HG02884 (cell line): Measurements from ENCODE around the gene GPR143.

Experiments
- ATAC-seq: cut with Tn5 transposase; IDR thresholded peaks from one replicate; pipeline ENCODE4 v1.9.1; 2021; ENCODE audit warnings: mild to moderate bottlenecking, moderate library complexity; ENCODE audit not compliant: unreplicated experiment

GPR143 gene

DNA sequence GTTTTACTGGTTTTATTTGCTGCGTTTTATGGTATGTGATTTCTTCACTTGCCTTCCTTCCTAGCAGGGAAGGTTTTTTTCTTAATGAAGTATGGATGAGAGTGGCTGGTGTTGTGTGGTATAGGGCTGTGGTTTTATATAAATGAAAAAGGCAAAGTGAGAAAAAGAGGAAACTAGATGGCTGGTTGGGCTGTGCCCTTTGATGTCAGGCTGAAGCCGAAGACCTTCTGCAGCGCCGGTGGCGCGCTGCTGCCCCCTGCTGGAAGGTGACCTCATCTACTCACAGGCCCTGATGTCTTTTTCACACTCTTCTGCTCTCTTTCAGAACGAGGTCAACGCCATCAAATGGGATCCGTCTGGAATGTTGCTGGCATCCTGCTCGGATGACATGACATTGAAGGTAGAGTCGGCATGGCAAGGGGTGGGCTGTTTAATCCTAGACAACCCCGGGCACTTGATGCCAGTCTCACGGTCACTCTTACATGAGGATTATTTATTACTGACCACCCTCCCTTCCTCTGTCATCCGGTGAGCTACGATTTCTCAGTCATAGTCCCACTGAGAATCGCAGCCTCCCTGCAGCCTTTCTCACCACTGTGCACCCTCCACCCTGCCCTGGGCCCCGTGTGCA lies 56.6 kb downstream of the GPR143 start:
- ATAC-seq, result peak; percentile 72

DNA sequence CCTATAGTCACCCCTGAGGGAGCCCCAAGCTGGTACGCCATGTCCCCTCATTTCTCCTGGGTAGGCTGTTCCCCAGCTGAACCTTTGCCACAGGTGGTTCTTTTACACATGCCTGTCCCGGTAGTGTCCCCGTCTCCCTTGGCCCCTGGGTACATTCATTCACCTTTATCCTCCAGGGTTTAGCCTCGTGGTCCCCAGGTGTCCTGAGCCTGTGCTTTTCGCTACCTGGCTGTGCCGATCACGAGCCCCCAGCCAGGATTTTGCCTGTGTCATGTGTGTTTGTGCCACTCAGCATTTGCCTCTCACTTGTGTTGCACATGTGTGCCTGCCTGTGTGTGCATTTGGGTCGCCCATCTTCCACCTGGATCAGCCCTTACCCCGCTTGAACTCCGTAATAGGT lies 57.6 kb downstream of the GPR143 start:
- ATAC-seq, result no peak

DNA sequence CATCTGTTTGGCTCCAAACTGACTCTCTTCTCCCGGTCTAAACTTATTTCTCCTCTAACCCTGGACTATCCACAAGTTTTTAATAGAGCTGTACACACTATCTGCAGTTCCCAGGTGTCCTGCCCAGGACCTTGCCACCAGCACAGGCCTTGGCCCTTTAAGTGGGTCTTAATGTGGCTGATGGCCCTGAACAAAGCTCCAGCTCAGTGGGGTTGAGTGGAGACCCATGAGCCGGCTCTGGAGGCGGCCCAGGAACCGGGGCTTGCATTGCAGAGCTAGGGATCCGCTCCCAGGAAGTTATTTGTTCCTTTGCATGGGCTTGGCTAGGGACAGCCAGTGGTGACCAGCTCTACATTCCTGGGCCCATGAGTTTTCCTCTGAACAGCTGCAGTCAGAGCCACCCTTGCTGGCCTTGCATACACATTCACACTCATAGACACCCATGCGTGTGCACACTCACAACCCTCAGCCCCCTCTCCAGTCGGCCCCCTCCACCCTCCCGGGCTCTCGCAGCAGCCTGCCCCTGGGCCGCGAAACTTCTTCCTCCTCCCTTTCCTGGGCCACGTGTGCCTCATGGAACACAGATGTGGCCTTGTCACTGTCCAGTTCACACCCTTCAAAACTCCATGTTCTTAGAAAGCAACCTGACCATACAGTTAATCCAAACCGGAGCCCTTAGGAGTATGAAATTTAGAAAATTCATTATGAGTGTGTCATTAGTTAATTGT lies 58.2 kb downstream of the GPR143 start:
- no peak for ATAC-seq

DNA sequence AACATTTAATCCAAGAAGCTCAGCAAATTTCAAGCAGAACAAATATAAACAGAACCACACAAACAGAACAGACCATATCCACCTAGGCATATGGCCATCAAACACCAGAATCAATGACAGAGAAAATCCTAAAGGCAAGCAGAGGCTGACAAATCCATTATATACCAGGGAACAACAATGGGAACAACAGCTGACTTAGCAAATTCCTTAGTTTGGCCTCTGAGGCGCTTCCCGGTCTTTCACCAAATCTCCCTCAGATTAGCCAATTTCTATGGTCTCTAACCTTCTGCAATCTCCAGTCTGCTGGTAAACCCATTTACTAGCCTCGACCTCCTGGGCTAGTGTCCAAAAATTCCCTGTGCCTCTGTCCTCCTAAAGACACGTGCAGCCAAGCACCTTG lies 59.2 kb downstream of the GPR143 start:
- no peak for ATAC-seq

GRCh38 chrX:9704876-9705465 lies 60.7 kb downstream of the GPR143 start:
- ATAC-seq, result no peak

DNA sequence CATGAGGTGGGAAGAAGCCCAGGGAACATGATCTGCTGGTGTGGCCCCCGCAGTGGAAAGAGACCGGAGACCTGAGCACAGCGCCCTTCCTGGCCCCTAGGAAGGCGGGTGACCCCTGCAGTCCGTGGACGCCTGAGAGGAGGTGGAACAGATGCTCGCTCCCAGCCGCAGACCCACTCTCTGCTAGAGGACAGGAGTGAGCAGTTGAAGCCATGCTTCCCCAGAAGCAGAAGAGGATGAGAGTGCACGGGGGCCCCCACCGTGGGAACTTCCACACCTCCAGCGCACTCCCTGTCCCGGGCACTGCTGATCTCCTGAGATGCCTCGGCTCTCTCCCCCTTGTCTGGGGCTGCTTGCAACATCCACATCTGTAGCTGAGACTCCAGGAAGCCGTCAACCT lies 62.2 kb downstream of the GPR143 start:
- no peak for ATAC-seq

GRCh38 chrX:9701790-9702189 lies 63.9 kb downstream of the GPR143 start:
- no peak for ATAC-seq

DNA sequence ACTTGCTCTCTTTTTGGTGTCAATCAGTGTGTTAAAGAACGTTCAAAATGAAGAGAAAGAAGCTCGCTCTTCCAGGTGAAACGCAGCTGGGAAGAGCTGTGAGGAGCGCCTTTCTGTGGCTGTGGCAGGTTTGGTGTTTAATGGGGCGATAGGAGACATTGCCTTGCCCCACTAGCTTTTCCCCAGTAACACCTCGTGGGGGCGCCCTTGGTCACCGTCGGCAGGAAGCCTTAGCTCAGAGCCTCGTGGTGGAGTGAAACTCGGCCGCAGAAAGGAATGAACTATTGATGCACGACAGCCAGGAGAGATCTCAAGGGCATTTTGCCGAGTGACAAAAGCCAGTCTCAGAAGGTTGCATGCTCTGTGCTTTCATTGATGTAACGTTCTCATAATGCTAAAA lies 65.1 kb downstream of the GPR143 start:
- no peak for ATAC-seq

- ATAC-seq, result no peak
Measured at GRCh38 chrX:9698576-9698975, 67.1 kb downstream of the GPR143 start.

DNA sequence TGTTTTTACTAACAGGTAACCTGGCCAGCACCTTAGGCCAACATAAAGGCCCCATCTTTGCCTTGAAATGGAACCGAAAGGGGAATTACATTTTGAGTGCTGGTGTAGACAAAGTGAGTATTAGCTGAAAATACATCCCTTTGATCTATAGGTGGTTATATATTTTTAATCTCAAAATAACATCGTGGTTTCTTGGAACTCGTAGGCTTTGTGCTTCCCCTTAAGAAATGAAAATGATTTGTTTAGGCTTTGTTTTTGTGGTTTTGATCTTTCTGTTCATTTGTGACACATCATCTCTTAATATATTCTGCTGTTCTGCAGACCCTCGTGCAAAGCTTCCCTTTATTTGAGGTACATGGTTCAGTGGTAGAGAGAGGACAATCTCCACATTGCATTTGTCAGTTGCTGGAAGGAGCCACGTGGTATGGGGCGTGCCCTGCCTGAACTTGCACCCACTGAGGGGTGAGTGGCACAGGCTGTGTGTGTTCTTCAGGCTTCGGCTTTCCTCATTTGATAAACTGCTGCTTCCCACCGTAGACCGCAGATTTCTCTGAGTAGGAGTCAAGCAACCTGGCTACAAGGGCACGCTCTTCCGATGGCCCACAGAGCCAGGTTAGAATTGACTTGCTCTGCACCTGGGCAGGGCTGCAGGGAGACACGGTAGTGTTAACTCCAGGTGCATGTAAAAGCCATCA lies 72.2 kb downstream of the GPR143 start:
- ATAC-seq, result no peak

DNA sequence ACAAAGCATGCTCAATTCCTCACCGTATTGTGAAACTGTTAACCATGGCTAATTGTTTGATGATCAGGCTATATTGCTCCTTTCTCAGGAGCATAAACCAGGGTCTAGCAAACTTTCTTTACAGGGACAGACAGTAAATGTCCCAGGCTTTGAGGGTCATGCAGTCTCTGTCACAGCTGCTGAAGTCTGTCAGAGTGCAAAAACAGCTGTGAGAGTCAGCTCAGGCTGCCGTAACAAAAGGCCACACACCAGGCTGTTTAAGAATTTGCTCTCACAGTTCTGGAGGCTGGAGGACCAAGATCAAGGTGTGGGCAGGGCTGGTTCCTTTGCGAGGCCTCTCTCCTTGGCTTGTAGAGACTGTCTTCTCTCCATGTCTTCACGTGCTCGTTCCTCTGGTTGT lies 75.6 kb downstream of the GPR143 start:
- no peak for ATAC-seq

- no peak for ATAC-seq
Measured at GRCh38 chrX:9688833-9689232, 76.8 kb downstream of the GPR143 start.

GRCh38 chrX:9687899-9688298 lies 77.7 kb downstream of the GPR143 start:
- ATAC-seq, result no peak

DNA sequence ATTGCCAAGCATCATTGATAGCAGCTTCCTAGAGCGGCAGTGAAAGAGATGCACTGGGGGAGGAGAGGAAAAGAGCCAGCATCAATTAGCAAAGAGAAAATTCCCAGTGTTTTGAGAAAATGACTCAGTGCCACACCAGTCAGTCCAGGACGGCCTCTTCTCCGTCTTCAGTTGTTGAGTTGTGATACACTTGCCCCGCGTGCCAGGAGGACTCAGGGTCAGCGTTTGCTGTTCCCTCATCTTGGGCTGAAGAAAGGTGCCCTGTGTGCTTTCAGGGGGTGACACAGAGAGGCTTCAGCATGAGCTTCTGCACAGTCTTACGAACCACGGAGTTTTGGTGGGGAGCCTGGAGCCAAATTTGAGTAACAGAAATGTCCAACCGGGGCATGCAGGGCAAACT lies 82.3 kb downstream of the GPR143 start:
- ATAC-seq, result no peak

DNA sequence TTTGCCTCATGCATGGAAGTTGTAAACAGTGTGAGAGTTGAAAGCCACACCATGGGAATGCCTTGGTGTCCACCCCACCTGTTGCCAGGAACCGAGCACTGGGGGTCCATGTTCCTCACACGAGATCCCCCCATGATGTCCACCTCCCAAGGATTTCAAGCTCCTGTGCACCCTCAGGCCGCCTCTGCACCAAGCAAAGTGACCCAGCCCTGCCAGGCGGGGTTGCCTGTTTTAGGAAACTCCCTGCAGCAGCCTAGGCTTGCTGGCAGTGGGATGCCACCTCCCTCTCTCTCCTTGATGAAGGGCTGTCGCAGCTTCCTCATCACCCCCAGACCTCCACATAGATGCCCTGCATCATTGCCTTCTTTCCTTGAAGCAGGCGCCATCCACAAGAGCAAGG lies 82.8 kb downstream of the GPR143 start:
- no peak for ATAC-seq

- ATAC-seq, result no peak
Measured at GRCh38 chrX:9682456-9682855, 83.2 kb downstream of the GPR143 start.

DNA sequence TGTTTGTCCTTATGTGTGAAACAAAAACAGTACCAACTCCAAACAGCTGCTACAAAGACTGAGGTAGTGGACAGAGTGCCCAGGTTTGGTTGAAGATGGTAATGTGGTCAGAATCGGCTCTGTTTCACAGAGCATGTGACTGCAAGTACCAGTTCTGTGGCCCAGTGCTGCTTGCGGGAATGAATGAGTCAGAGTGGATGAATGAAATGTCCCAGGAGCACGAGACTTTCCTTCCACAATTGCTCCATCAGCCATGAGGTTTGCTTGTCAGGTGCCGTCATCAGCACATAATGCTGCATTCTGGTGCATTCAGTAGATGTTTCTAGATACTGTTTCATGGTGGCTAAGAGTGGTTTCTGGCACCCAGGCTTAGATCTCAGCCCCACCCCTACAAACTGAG lies 84.2 kb downstream of the GPR143 start:
- no peak for ATAC-seq

DNA sequence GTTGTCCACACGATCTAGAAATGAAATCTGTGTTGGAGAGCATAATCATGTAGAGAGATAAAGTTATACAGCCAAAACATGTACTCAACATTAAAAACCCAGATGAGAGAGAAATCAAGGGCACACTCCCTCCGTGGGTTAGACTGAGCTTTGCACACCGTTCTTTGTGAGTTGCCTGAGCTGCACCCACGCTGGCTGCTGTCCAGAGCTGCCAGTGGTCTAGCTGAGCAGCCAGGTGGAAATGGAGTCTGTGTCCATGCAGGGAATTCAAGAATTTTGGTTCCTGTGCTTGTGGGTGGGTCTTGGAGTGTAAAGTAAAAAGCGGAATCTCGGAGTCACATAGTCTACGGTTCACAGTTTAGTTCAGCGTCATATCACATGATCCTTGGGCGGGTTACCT lies 84.6 kb downstream of the GPR143 start:
- no peak for ATAC-seq

DNA sequence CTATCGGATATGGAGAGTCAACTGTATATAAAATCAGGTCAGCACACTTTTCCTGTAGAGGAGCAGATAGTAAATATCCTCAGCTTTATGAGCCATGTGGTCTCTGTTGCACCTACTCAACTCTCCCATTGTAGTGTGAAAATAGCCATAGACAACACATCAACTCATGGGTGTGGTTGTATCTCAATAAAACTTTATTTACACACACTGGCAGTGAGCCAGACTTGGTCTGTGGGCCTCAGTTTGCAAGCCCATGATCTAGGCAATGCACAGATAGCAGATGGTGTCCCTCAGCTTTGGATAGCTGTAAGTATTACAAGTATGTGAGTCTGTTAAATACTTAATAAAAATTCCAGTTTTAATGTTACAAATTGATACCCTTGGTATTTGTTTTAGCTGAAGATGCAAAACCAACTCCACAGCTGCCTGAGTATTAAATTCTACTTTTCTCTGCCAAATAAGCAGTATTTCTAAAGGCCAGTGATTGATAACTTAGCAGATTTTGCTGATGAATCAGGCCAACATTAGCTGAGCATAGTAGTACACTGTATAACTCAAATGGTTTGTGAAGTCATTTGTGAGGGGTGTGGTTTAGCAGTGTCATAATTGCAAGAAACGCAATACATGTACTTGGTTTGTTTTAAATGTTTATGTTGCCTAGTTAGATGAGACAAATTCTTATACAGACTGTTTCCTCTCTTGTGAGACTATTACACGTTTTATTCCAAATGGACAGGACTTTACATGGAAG lies 87.3 kb downstream of the GPR143 start:
- no peak for ATAC-seq

- ATAC-seq, result peak; percentile 99
Measured at GRCh38 chrX:9677098-9677739, 88.4 kb downstream of the GPR143 start.

- no peak for ATAC-seq
Measured at GRCh38 chrX:9676738-9677097, 88.9 kb downstream of the GPR143 start.
